NCI-H2227 (cell line): ENCODE results near the gene GYPC.

Source experiments
- DNase-seq: peaks from one replicate; lab custom pipeline; 2025; ENCODE audit not compliant: unreplicated experiment; lab: John Stamatoyannopoulos, UW

GYPC gene

GRCh38 chr2:126649101-126649500 lies 6.9 kb upstream of the GYPC start:
- DNase-seq, result no peak

DNA sequence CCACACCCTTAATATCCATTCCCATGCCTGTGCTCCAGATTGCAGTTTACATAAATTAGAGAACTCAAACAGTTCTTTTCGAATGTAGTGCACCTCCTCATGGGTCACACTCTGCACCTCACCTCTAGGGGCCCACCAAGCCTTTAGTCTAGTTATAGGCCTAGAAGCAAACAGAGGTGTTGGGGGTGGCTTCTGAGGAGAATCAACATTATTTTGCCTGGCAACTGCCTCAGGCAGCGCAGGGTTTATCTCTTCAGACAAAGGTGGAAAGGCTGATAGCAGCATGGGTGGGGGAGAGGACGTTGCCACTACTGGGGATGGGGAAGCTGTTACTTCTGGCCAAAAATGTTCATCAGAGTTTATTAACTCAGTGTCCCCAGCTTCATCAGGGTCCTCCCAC lies 5.0 kb upstream of the GYPC start:
- DNase-seq, result no peak

GRCh38 chr2:126652323-126652891 lies 3.6 kb upstream of the GYPC start:
- no peak for DNase-seq

GRCh38 chr2:126653109-126653508 lies 2.8 kb upstream of the GYPC start:
- no peak for DNase-seq

- no peak for DNase-seq
Observed at GRCh38 chr2:126653761-126654160, 2.2 kb upstream of the GYPC start.

- DNase-seq, result no peak
Observed at GRCh38 chr2:126655051-126655450, 907 bp upstream of the GYPC start.

DNA sequence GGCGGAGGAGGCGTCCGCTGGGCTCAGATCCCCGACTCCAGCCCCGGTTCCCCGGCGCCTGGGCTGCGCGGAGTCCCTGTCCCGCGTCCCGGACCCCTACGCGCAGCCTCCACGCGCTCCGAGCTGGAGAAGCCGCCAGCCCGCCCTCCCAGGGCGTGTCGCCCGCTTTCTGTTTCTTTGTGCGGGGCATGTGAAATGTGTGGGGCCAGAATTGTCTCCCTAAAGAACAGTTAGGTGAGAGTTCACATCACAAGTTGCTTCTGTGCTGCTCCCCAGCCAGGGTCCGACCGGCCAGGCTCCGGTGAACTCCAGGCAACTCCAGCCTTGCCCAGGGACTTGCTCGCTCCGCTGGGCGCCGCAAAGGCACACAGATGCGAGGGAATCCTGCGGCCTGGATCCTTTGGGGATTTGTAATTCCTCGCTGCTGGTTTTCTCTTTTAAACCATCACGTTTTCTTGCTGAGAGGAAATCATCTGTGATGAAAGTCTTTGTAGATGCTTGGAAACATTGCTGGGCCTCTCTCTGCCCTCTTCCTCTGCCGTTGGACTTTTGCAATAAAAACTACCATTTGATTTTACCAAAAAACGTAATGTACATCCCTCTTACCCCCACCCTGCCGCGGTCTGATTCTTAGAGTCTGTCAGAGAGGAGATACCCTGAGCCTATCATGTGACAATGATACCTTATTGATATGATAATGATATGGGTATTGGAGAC lies 631 bp downstream of the GYPC start:
- no peak for DNase-seq

DNA sequence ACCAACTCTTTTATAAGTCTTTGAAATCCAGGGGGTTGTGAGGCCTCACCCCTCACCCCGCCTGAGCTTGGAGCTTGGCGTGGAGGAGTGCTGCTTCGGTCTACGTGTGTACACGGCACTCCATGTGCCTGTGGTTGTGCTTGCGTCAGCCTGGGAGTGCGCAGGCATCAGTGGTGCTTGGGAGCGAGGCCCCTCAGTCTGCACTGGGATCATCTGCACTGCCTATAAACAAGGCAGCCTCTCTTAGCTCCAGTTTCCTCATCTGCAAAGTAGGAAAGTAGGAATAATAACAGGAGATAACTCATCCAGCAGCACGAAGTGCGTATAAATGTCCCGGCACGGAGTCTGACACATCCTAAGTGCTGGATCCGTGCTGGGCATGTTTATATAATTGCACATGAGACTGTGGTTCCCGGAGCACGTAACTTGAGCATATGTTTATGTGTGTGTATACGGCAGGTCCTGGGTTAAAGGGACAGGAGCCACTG lies 1.2 kb downstream of the GYPC start:
- peak; percentile 73 for DNase-seq

DNA sequence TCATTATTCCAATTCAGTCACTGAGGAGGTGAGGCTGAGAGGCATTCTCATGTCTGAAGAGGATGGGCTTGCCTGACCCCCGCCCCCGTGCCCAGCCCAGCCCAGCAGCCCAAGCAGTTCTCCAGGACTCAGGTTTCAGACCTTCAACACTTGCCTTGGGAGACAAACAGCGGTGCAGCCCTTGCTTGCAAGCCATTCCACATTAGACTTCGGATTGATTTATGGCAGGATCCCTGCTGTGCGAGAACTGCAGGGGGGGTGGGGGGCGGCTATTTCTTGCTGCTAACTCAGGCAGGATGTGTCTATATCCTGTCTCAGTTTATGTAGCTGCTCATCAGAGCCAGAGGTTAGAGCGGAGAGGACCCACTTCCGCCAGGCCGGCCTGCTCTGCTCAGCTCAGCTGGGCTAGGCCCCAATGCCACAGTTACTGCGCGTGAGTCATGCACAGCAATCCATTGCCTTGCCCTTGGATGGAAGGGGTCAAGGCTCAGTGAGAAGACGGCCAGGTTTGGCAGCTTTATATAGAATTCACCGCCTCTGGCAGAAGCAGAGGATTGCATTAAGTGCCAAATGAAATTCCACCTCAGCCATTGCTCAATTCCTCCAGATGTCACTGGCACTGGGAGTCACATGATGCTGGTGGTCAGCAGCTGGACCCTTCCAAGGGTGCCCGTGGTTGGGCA lies 1.8 kb downstream of the GYPC start:
- DNase-seq, result peak; percentile 73

DNA sequence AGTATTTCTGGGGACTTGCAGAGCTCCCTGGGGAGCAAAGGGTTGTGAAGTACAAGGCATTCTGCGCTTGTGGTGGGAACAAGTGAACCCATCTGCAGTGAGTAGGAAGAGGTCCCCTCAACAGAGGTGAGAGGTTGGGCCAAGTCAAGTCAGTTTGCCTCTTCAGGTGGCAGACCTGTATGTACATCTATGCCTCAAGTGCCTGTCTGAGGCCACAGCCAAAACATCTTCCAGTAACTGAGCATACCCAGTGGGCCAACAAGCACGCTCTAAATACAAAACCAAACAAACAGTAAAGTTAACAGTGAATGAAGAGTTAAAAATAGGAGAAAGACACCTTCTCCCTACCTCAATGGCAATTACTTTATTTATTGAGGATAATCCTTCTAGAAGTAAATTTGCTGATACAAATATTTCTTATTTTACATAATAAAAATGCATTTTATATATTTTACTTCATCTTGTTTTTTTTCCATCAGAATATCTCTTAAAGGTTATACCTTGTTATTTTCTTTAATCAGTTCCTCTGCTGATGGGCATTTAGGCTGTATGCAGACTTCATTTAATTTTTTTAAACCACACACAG lies 2.5 kb downstream of the GYPC start:
- no peak for DNase-seq

DNA sequence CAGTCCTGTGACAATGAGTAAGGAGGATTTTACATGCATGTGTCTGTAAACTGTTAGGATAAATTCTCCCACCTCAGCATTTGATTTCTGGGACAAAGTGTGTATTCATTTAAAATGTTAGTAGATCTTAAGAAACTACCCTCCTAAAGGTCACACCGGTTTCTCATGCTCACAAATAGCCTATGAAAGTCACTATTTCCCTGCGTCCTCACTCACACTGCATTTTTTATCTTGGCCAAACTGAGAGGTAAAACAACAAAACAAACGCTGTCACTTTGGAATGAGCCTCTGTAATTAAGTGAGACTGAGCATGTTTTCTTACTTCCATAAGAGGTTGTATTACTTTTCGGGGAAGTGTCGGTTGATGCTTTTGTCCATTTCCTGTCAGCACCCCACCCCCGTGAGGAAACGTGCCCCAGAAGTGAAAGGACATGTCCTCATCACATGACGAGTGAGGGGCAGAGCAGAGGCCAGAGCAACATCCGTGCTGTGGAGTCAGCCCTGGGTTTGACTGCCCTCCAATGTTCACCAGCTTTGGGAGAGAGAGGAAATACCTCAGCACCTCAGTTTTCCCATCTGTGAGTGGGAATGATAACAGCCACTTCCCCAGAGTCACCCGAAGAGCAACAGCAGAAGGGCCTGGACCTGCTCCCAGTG lies 3.1 kb downstream of the GYPC start:
- no peak for DNase-seq

DNA sequence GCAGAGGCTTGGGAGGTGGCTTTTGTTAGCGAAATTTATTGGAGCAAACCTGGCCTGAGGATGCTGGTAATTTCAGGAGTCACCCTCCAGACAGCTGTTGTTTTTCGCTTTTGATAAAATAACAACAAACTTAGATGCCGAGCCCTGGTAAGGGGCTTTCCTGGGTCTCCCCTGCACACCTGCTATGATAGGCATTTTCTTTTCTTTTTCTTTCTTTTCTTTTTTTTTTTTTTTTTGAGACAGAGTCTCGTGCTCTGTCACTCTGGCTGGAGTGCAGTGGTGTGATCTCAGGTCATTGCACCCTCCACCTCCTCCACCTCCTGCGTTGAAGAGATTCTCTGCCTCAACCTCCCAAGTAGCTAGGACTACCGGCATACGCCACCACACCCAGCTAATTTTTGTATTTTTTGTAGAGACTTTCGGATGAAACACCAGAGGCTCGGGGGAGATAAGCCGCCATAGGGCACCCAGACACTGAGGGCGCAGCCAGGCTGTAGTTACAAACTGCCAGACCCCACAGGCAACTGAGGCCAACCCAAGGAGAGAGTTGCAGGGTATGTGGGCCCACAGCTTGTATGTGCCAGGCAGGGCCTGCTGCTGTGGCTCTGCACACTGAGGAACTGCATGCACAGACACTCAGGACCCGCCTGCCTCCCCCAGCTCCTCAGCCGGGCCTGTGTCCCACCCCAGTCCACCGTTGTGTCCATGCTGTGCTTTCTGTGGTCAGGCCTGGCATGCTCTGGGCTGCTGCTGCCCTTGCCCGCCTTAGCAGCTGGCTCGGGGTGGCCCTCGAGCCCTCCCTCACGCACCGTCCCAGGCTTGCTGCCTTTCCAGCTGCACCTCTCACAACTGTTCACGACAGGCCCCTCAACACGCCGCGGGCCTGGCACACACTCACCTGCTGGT lies 3.9 kb downstream of the GYPC start:
- DNase-seq, result no peak

DNA sequence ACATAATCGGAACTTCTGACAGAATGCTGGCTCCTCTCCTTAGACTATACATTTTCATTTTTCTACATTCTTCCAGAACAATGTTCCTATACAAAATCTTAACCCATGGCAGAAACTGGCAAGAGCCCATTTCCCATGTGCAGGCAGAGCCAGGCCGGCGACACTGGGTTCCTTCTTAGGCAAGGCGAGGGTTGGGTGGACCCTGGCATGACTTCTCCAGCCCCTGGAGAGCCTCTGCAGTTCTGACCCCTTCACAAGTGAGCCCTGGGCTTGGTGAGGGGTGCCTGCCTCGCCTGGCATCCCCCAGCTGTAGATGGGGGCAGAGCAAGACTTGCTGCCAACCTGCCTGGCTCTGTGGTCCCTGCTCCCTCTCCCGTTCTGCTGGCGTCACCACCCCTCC lies 5.0 kb downstream of the GYPC start:
- DNase-seq, result no peak

GRCh38 chr2:126661702-126662500 lies 5.9 kb downstream of the GYPC start:
- DNase-seq, result no peak

- no peak for DNase-seq
Observed at GRCh38 chr2:126662621-126663020, 6.7 kb downstream of the GYPC start.

- no peak for DNase-seq
Observed at GRCh38 chr2:126663184-126663963, 7.4 kb downstream of the GYPC start.

DNA sequence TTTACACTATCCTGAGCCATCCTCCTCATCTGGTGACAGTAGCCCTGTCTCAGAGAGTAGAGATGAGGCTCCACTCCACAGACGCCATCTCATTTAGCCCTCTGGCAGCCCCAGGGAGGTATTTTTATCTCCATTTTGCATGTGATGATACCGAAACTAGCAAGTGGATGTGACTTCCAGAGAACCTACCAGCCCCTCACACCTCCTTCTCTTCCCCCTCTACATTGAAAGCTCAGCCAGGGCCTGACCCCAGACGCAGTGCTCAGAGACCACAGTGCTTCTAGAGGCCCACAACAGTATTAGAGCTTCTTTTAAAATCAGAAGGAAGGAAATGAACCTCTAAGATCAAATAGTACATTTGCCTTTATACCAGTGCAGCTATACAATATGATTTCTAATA lies 8.3 kb downstream of the GYPC start:
- no peak for DNase-seq

DNA sequence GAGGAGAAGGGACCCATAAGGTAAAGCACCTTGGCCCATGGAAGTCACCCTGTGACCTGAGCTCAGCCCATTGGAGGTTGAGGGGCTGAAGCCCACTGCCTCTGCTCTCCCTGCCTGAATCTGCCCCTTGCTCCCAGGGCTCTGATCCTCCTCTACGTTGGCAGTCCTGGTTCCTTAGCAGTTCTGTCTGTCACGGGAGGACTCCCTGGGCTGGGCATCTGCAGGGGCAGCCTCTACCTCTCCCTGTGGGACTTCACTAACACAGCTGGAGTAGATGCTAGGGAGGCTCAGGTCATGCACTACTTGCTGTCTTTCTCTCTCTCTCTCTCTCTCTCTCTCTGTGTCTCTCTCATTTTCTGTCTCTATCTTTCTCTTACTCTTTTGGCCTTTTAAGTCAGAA lies 8.7 kb downstream of the GYPC start:
- no peak for DNase-seq

- DNase-seq, result no peak
Observed at GRCh38 chr2:126665483-126665882, 9.5 kb downstream of the GYPC start.
